Measurements from ENCODE around the gene SIAH2. TPM values are rescaled to one million over a fixed set of nuclear protein-coding genes. Genes with fewer than 3 reads are reported as not detected.

SIAH2 gene
- total and polyA plus RNA-seq, 2 experiments from 2014 or later: 6.3 to 28.8 TPM

DNA sequence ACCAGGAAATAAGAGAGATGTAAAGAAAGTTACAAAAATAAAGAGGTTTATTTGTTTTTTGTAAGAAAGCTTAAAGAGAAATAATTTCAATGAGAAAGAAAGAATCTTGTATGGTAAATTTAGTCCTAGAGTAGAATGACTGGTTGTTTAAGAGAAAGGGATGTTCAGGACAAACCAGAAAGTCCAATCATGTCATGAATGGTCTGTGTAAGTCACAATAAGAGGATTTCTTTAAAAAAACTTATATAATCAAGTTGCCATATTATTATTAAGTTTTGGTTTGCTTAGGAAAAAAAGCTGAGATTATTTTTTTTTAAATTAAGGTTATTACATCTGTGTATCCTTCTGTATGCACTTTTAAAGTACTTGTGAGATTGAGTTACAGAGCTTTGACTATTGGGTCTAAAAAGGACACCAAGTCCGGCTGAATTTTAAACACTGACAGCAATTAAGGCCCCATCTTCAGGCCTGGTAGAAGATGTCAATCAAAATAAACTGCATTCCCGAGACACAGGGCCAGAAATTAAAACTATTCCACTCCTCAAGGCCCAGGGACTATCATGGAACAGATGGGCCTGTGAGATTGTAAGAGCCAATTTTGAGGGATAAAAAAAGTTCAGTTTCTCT is 71.4 kb downstream of the SIAH2 start (continued):
- TF ChIP-seq, protein P1, sequence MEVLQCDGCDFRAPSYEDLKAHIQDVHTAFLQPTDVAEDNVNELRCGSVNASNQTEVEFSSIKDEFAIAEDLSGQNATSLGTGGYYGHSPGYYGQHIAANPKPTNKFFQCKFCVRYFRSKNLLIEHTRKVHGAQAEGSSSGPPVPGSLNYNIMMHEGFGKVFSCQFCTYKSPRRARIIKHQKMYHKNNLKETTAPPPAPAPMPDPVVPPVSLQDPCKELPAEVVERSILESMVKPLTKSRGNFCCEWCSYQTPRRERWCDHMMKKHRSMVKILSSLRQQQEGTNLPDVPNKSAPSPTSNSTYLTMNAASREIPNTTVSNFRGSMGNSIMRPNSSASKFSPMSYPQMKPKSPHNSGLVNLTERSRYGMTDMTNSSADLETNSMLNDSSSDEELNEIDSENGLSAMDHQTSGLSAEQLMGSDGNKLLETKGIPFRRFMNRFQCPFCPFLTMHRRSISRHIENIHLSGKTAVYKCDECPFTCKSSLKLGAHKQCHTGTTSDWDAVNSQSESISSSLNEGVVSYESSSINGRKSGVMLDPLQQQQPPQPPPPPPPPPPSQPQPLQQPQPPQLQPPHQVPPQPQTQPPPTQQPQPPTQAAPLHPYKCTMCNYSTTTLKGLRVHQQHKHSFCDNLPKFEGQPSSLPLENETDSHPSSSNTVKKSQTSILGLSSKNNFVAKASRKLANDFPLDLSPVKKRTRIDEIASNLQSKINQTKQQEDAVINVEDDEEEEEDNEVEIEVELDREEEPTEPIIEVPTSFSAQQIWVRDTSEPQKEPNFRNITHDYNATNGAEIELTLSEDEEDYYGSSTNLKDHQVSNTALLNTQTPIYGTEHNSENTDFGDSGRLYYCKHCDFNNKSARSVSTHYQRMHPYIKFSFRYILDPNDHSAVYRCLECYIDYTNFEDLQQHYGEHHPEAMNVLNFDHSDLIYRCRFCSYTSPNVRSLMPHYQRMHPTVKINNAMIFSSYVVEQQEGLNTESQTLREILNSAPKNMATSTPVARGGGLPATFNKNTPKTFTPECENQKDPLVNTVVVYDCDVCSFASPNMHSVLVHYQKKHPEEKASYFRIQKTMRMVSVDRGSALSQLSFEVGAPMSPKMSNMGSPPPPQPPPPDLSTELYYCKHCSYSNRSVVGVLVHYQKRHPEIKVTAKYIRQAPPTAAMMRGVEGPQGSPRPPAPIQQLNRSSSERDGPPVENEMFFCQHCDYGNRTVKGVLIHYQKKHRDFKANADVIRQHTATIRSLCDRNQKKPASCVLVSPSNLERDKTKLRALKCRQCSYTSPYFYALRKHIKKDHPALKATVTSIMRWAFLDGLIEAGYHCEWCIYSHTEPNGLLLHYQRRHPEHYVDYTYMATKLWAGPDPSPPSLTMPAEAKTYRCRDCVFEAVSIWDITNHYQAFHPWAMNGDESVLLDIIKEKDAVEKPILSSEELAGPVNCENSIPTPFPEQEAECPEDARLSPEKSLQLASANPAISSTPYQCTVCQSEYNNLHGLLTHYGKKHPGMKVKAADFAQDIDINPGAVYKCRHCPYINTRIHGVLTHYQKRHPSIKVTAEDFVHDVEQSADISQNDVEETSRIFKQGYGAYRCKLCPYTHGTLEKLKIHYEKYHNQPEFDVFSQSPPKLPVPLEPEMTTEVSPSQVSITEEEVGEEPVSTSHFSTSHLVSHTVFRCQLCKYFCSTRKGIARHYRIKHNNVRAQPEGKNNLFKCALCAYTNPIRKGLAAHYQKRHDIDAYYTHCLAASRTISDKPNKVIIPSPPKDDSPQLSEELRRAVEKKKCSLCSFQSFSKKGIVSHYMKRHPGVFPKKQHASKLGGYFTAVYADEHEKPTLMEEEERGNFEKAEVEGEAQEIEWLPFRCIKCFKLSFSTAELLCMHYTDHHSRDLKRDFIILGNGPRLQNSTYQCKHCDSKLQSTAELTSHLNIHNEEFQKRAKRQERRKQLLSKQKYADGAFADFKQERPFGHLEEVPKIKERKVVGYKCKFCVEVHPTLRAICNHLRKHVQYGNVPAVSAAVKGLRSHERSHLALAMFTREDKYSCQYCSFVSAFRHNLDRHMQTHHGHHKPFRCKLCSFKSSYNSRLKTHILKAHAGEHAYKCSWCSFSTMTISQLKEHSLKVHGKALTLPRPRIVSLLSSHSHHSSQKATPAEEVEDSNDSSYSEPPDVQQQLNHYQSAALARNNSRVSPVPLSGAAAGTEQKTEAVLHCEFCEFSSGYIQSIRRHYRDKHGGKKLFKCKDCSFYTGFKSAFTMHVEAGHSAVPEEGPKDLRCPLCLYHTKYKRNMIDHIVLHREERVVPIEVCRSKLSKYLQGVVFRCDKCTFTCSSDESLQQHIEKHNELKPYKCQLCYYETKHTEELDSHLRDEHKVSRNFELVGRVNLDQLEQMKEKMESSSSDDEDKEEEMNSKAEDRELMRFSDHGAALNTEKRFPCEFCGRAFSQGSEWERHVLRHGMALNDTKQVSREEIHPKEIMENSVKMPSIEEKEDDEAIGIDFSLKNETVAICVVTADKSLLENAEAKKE (CRISPR knock-in tag; IDR thresholded peaks at IDR 0.05): no peak

Other genes with a start within 250 kb of the SIAH2 start
- gene SERP1, start 216.7 kb downstream of the SIAH2 start, total RNA-seq (2014; rRNA removed; shearing (Covaris generic)): 214 and 252 TPM in 2 replicates
- 211 and 229 TPM in 2 replicates for gene SERP1, start 216.7 kb downstream of the SIAH2 start, polyA plus RNA-seq (2016; fragmentation: Nextera tagmentation; extraction: Ambion mirVana)
- 114 and 153 TPM in 2 replicates for gene EIF2A, start 216.4 kb downstream of the SIAH2 start, total RNA-seq (2014; rRNA removed; shearing (Covaris generic))
- 65.6 and 95.2 TPM in 2 replicates for gene EIF2A, start 216.4 kb downstream of the SIAH2 start, polyA plus RNA-seq (2016; fragmentation: Nextera tagmentation; extraction: Ambion mirVana)
- 56.1 and 61.9 TPM in 2 replicates for gene SELENOT, start 159.8 kb downstream of the SIAH2 start, total RNA-seq (2014; rRNA removed; shearing (Covaris generic))
- gene SELENOT, start 159.8 kb downstream of the SIAH2 start, polyA plus RNA-seq (2016; fragmentation: Nextera tagmentation; extraction: Ambion mirVana): 51.3 and 61.3 TPM in 2 replicates
- not detected in 2 replicates for gene ERICH6, start 59.2 kb downstream of the SIAH2 start, total RNA-seq (2014; rRNA removed; shearing (Covaris generic))
- 0.19 and 0.32 TPM in 2 replicates for gene ERICH6, start 59.2 kb downstream of the SIAH2 start, polyA plus RNA-seq (2016; fragmentation: Nextera tagmentation; extraction: Ambion mirVana)
- not detected in 2 replicates for gene MINDY4B, start 142.3 kb upstream of the SIAH2 start, total RNA-seq (2014; rRNA removed; shearing (Covaris generic))
- not detected in 2 replicates for gene MINDY4B, start 142.3 kb upstream of the SIAH2 start, polyA plus RNA-seq (2016; fragmentation: Nextera tagmentation; extraction: Ambion mirVana)
- 0.69 and 0.93 TPM in 2 replicates for gene CLRN1, start 209.6 kb upstream of the SIAH2 start, total RNA-seq (2014; rRNA removed; shearing (Covaris generic))
- gene CLRN1, start 209.6 kb upstream of the SIAH2 start, polyA plus RNA-seq (2016; fragmentation: Nextera tagmentation; extraction: Ambion mirVana): 0.45 and 0.47 TPM in 2 replicates